ENCODE data around the gene CCDC122.

The CCDC122 gene

DNA sequence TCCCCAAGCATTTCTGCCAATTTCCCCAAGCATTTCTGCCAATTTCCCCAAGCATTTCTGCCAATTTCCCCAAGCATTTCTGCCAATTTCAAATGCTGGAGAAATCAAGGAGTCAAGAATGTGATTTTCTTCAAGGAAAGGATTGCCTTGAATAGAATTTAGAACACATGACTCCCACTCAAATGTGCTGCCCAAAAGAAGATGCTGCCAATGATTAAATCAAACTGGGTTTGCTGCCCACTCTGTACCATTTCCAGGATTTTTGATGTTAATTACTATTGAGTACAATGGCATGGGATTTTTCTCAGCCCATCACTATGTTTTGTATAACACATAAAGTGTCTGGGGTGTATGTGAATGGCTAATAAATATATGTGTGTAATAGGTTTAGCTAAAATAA is 70.9 kb downstream of the CCDC122 start:
- Histone ChIP-seq H3K27ac (ENCODE audit: insufficient read depth, low read length, poor library complexity, severe bottlenecking) (no peak overlapping the region), H3K36me3 (ENCODE audit: control insufficient read depth, insufficient read depth, low read length) (no peaks in the 10 kb centered on the region), H3K27me3 (replicated peaks; ENCODE audit: control insufficient read depth, insufficient read depth, low read length, poor library complexity, severe bottlenecking) (no peaks in the 10 kb centered on the region), H3K4me3 (ENCODE audit: insufficient read depth, low read depth, low read length, poor library complexity, severe bottlenecking) (no peak overlapping the region), H3K4me1 (ENCODE audit: control insufficient read depth, insufficient read depth, low read length, poor library complexity, severe bottlenecking) (no peaks in the 10 kb centered on the region), H3K9me3 (ENCODE audit: control insufficient read depth, low read length) (no peaks in the 10 kb centered on the region)
- DNase-seq, result no peak

DNA sequence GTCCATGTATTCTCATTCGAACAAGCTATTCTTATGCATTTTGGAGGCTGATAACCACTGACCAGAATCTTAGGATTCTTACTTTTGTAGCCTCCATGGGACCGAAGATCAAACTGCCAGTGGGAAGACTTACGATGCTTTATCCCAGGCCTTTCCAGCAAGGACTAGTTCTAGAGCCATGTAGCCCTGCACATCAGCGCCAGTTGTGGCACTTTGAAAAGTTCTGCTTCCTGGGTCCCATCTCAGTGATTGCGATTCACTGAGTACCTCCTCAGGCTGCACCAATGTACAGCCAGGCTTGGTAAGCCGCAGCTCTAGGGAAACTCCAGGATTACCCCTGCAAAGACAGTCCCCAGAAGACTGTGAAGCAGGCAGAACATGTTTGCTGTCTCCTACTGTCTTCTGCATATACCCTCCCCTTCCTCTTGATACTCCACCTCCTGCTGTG is 73.8 kb downstream of the CCDC122 start:
- Histone ChIP-seq H3K4me1 (ENCODE audit: control insufficient read depth, insufficient read depth, low read length, poor library complexity, severe bottlenecking) (no peaks in the 10 kb centered on the region), H3K4me3 (ENCODE audit: insufficient read depth, low read depth, low read length, poor library complexity, severe bottlenecking) (no peak overlapping the region), H3K9me3 (ENCODE audit: control insufficient read depth, low read length) (no peaks in the 10 kb centered on the region), H3K36me3 (ENCODE audit: control insufficient read depth, insufficient read depth, low read length) (no peaks in the 10 kb centered on the region), H3K27ac (ENCODE audit: insufficient read depth, low read length, poor library complexity, severe bottlenecking) (no peak overlapping the region), H3K27me3 (replicated peaks; ENCODE audit: control insufficient read depth, insufficient read depth, low read length, poor library complexity, severe bottlenecking) (no peaks in the 10 kb centered on the region)
- DNase-seq, result no peak

DNA sequence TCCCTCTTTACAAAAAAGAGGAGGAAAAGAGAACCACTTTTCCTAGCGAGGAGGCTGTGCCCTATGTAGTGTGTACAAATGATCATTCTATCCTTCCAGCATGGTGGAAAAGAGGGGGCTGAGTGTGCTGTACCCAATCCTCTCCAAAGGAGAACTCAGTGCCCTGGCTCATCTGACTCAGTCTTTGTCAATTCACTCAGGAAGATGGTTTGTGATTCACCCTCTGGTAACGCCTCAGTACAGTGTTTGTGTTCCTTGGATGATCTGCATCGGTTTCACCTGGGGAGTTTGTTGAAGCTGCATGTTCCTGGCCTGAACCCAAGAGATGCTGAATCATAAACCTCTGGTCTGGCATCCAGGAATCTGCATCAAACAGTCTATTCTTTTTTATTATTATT is 74.5 kb downstream of the CCDC122 start:
- Histone ChIP-seq H3K27ac (ENCODE audit: insufficient read depth, low read length, poor library complexity, severe bottlenecking) (no peak overlapping the region), H3K9me3 (ENCODE audit: control insufficient read depth, low read length) (no peaks in the 10 kb centered on the region), H3K36me3 (ENCODE audit: control insufficient read depth, insufficient read depth, low read length) (no peaks in the 10 kb centered on the region), H3K4me3 (ENCODE audit: insufficient read depth, low read depth, low read length, poor library complexity, severe bottlenecking) (no peak overlapping the region), H3K27me3 (replicated peaks; ENCODE audit: control insufficient read depth, insufficient read depth, low read length, poor library complexity, severe bottlenecking) (no peaks in the 10 kb centered on the region), H3K4me1 (ENCODE audit: control insufficient read depth, insufficient read depth, low read length, poor library complexity, severe bottlenecking) (no peaks in the 10 kb centered on the region)
- no peak for DNase-seq

DNA sequence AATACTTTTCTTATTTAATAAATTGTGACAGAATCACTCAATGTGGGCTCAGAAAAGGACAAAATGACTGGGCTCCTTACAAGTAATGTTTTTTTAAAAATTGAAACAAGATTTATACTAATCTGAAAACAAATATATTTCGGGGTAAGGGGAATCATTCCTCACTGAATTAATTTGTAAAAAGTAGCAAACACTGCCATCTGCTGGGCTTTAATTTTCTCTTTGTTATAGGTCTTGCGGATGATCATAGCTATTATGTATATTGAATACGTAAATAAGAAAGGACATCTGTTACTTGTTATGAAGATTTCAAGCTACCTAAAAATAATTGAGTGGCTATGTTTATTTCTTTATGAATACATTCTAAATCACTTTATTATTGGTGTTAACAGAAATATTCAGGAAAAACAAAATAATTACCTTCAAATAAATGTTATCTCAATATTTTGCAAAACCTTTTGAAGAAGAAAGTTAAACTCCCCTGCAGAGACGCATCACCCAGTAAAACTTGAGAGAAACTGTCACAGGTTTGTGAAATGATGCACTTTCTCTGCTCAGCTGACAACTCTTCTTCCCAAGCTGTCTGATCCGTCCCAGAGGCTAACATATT is 75.0 kb downstream of the CCDC122 start:
- Histone ChIP-seq H3K27ac (ENCODE audit: insufficient read depth, low read length, poor library complexity, severe bottlenecking) (no peak overlapping the region), H3K4me1 (ENCODE audit: control insufficient read depth, insufficient read depth, low read length, poor library complexity, severe bottlenecking) (no peaks in the 10 kb centered on the region), H3K27me3 (replicated peaks; ENCODE audit: control insufficient read depth, insufficient read depth, low read length, poor library complexity, severe bottlenecking) (no peaks in the 10 kb centered on the region), H3K4me3 (ENCODE audit: insufficient read depth, low read depth, low read length, poor library complexity, severe bottlenecking) (no peak overlapping the region), H3K9me3 (ENCODE audit: control insufficient read depth, low read length) (no peaks in the 10 kb centered on the region), H3K36me3 (ENCODE audit: control insufficient read depth, insufficient read depth, low read length) (no peaks in the 10 kb centered on the region)
- no peak for DNase-seq

DNA sequence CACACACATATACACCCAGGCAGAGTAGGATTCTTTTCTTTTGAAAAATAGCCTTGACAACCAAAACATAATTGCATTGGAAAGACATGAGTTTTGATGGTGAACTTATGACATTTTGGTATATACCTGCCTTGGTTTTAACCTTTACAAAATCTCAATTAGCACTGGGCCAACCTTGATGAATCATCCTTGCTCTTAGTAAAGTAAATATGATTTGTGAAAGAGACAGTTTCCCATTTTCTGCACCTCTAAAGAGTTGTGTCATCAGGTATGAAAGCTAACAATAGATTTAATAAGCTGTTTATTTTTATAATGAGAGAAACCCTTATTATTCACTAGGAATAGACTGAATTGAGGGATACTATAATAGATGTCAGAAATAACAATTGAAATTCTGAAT is 77.0 kb downstream of the CCDC122 start:
- H3K36me3 ChIP-seq (ENCODE audit: control insufficient read depth, insufficient read depth, low read length), result no peaks in the 10 kb centered on the region
- no peak overlapping the region for H3K27ac ChIP-seq (ENCODE audit: insufficient read depth, low read length, poor library complexity, severe bottlenecking)
- DNase-seq, result no peak

DNA sequence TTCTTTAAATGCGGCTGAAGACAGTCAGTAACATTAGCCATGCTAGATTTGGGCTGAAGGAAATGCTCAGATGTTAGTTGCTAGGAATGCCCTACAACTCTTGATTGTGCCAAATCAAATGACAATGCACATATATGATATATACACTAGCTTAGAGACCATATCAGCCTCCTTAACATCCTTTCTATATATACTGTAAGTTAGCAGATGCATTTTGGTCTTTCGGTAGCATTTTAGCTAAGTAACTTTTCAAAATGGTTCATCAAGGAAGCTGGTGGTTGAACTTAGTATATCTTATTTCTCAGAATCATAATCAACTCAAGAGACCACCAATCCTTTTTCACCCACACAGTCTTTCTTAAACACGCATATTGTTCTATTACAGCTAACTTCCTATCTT is 78.7 kb downstream of the CCDC122 start:
- no peaks in the 10 kb centered on the region for H3K36me3 ChIP-seq (ENCODE audit: control insufficient read depth, insufficient read depth, low read length)
- H3K27ac ChIP-seq (ENCODE audit: insufficient read depth, low read length, poor library complexity, severe bottlenecking), result no peak overlapping the region
- no peaks in the 10 kb centered on the region for H3K4me1 ChIP-seq (ENCODE audit: control insufficient read depth, insufficient read depth, low read length, poor library complexity, severe bottlenecking)
- H3K4me3 ChIP-seq (ENCODE audit: insufficient read depth, low read depth, low read length, poor library complexity, severe bottlenecking), result no peak overlapping the region
- no peak for DNase-seq
- H3K27me3 ChIP-seq (replicated peaks; ENCODE audit: control insufficient read depth, insufficient read depth, low read length, poor library complexity, severe bottlenecking), result no peaks in the 10 kb centered on the region
- no peaks in the 10 kb centered on the region for H3K9me3 ChIP-seq (ENCODE audit: control insufficient read depth, low read length)

More for the DNA sequence above, 77.0 kb downstream of the CCDC122 start:
- no peaks in the 10 kb centered on the region for H3K4me1 ChIP-seq (ENCODE audit: control insufficient read depth, insufficient read depth, low read length, poor library complexity, severe bottlenecking)
- no peaks in the 10 kb centered on the region for H3K27me3 ChIP-seq (replicated peaks; ENCODE audit: control insufficient read depth, insufficient read depth, low read length, poor library complexity, severe bottlenecking)
- no peaks in the 10 kb centered on the region for H3K9me3 ChIP-seq (ENCODE audit: control insufficient read depth, low read length)
- H3K4me3 ChIP-seq (ENCODE audit: insufficient read depth, low read depth, low read length, poor library complexity, severe bottlenecking), result no peak overlapping the region

DNA sequence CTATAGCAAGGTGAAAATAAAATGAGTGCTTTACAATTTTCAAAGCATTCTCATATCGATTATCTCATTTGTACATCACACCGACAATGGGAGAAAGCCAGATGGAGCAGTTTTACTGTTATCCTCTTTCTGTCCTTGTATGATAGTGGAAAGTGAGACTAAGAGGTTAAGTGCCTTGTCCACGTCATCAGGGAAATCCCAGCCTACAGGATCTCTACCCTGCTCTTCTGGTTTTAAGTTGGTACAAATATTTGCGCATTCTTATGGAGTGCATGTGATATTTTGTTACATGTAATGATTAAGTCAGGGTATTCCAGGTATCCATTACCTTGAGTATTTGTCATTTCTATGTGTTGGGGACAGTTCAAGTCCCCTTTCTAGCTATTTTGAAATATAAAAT is 80.3 kb downstream of the CCDC122 start:
- Histone ChIP-seq H3K27me3 (replicated peaks; ENCODE audit: control insufficient read depth, insufficient read depth, low read length, poor library complexity, severe bottlenecking) (no peaks in the 10 kb centered on the region), H3K36me3 (ENCODE audit: control insufficient read depth, insufficient read depth, low read length) (no peaks in the 10 kb centered on the region), H3K9me3 (ENCODE audit: control insufficient read depth, low read length) (no peaks in the 10 kb centered on the region), H3K27ac (ENCODE audit: insufficient read depth, low read length, poor library complexity, severe bottlenecking) (no peak overlapping the region), H3K4me1 (ENCODE audit: control insufficient read depth, insufficient read depth, low read length, poor library complexity, severe bottlenecking) (no peaks in the 10 kb centered on the region), H3K4me3 (ENCODE audit: insufficient read depth, low read depth, low read length, poor library complexity, severe bottlenecking) (no peak overlapping the region)
- no peak for DNase-seq

DNA sequence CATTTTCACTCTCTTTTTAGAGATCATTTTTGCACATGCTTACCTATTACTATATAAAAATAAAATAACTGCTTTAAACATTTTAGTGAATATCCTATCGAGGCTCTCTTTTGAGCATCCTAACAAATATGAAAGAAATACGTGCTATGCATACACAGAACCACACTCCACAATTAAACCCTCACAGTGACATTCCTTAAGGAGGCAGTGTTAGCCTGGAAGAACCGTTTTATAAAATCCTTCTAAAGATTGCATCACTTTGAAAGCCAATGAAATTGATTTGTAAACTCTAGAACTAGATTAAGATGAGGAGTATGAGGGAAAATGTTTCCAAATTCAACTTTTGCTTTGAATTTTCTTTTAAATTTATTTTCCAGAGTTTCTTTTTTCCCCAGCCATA is 81.7 kb downstream of the CCDC122 start:
- Histone ChIP-seq H3K4me3 (ENCODE audit: insufficient read depth, low read depth, low read length, poor library complexity, severe bottlenecking) (no peak overlapping the region), H3K36me3 (ENCODE audit: control insufficient read depth, insufficient read depth, low read length) (no peaks in the 10 kb centered on the region), H3K27me3 (replicated peaks; ENCODE audit: control insufficient read depth, insufficient read depth, low read length, poor library complexity, severe bottlenecking) (no peaks in the 10 kb centered on the region), H3K9me3 (ENCODE audit: control insufficient read depth, low read length) (no peaks in the 10 kb centered on the region), H3K27ac (ENCODE audit: insufficient read depth, low read length, poor library complexity, severe bottlenecking) (no peak overlapping the region), H3K4me1 (ENCODE audit: control insufficient read depth, insufficient read depth, low read length, poor library complexity, severe bottlenecking) (no peaks in the 10 kb centered on the region)
- DNase-seq, result no peak

DNA sequence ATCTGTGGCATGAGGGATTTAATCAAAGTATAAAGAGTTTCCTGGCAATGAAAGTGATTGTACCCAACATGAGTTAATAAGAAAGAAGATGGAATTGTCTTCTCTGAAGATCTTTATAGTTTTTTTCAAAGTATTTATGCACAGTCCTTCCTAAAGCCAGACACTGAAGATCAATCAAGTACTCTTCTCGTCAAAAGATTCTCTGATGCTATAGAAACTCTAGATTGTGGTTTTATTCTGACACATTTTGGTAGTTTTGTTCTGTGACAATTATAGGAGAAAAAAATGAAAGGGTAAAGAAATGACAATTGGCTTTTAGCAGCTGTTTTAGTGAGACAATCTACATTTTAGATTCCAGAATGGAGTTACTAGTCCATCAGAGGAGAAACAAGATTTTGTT is 82.4 kb downstream of the CCDC122 start:
- no peaks in the 10 kb centered on the region for H3K9me3 ChIP-seq (ENCODE audit: control insufficient read depth, low read length)
- no peak for DNase-seq
- H3K36me3 ChIP-seq (ENCODE audit: control insufficient read depth, insufficient read depth, low read length), result no peaks in the 10 kb centered on the region
- H3K27me3 ChIP-seq (replicated peaks; ENCODE audit: control insufficient read depth, insufficient read depth, low read length, poor library complexity, severe bottlenecking), result no peaks in the 10 kb centered on the region
- no peak overlapping the region for H3K27ac ChIP-seq (ENCODE audit: insufficient read depth, low read length, poor library complexity, severe bottlenecking)
- no peaks in the 10 kb centered on the region for H3K4me1 ChIP-seq (ENCODE audit: control insufficient read depth, insufficient read depth, low read length, poor library complexity, severe bottlenecking)
- no peak overlapping the region for H3K4me3 ChIP-seq (ENCODE audit: insufficient read depth, low read depth, low read length, poor library complexity, severe bottlenecking)

DNA sequence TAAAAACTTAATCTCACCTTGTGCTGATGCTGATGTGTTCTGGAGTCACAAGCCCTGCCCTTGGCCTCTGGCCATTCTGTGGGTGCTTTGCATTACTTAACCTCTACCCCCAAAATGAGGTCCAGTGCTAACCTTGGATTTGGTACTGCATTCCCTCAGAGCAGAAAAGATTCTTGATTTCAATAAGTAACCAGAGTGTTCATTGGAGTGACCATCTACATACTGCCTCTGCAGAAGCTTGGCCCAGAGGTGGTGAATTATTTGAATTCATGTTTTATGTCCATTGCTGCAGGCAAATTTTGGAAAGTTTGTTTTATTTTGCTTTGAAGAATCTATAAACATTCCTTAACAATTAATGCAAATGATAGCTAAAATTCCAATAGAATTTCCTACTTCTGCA is 85.1 kb downstream of the CCDC122 start:
- Histone ChIP-seq H3K9me3 (ENCODE audit: control insufficient read depth, low read length) (no peaks in the 10 kb centered on the region), H3K27ac (ENCODE audit: insufficient read depth, low read length, poor library complexity, severe bottlenecking) (no peak overlapping the region), H3K4me1 (ENCODE audit: control insufficient read depth, insufficient read depth, low read length, poor library complexity, severe bottlenecking) (no peaks in the 10 kb centered on the region), H3K36me3 (ENCODE audit: control insufficient read depth, insufficient read depth, low read length) (no peaks in the 10 kb centered on the region), H3K27me3 (replicated peaks; ENCODE audit: control insufficient read depth, insufficient read depth, low read length, poor library complexity, severe bottlenecking) (no peaks in the 10 kb centered on the region), H3K4me3 (ENCODE audit: insufficient read depth, low read depth, low read length, poor library complexity, severe bottlenecking) (no peak overlapping the region)
- DNase-seq, result no peak
